Stomach (tissue), 9 donors: ENCODE data around the gene KBTBD12. TPM values are rescaled to one million over a fixed set of nuclear protein-coding genes. Genes with fewer than 3 reads are reported as not detected.
A peak's percentile ranks its signal among the peaks of the same experiment; 100 is the strongest.
"Not testable (repeated sequence)": the region's sequence is repeated elsewhere in the genome, so short reads cannot be mapped to it uniquely, and the experiment has no call there.

Experiments used
- DNase-seq, 2 donors: peaks; one replicate each; pipeline versions ENCODE4 v3.0.0 to v3.0.0-alpha.2; 2013 to 2019
- H3K27ac ChIP-seq, 5 donors: fragments of 200-600 bp in 4 of 5; sonication (generic) in 4 of 5; one replicate each; pipeline ENCODE4 v1.5.1; 2013 to 2019; ENCODE audit warnings: mild to moderate bottlenecking in 1 of 5, moderate library complexity in 1 of 5
- H3K27me3 ChIP-seq, 3 donors: fragments of 200-600 bp; sonication (generic); one replicate each; pipeline ENCODE4 v1.5.1; 2017 to 2019; ENCODE audit warnings: mixed run types in 1 of 3
- H3K36me3 ChIP-seq, 4 donors: fragments of 200-600 bp; sonication (generic); 1 replicate in 3 of 4; 2 replicates in 1 of 4; pipeline ENCODE4 v1.5.1; 2016 to 2019
- H3K4me1 ChIP-seq, 4 donors: fragments of 200-600 bp; sonication (generic); one replicate each; pipeline ENCODE4 v1.5.1; 2016 to 2019
- H3K4me3 ChIP-seq, 4 donors: fragments of 200-600 bp; sonication (generic) in 3 of 4; one replicate each; pipeline ENCODE4 v1.5.1; 2016 to 2019; ENCODE audit warnings: mild to moderate bottlenecking in 1 of 4
- H3K9me3 ChIP-seq, 4 donors: fragments of 200-600 bp; sonication (generic); one replicate each; pipeline ENCODE4 v1.5.1; 2016 to 2019
- EP300 ChIP-seq: sonication (generic); formaldehyde crosslinking; IDR thresholded peaks from one replicate; pipeline ENCODE4 v1.6.1; 2017; ENCODE audit warnings: antibody characterized with exemption
- POLR2A ChIP-seq, 4 donors: fragments of 450-650 bp; IDR thresholded peaks; one replicate each; pipeline ENCODE4 v1.6.1; 2016; ENCODE audit warnings: antibody characterized with exemption in 4 of 4, control low read depth in 2 of 4, mild to moderate bottlenecking in 1 of 4, moderate library complexity in 1 of 4
- POLR2AphosphoS5 ChIP-seq, 3 donors: sonication (generic); formaldehyde crosslinking; IDR thresholded peaks; one replicate each; pipeline ENCODE4 v1.6.1; 2016; ENCODE audit warnings: antibody characterized with exemption in 3 of 3
- WGBS, 5 donors: extraction: QIAGEN DNeasy Blood & Tissue Kit in 3 of 5; methylation state at CpG; one replicate each; pipeline versions ENCODE4 v1.1.5 to v1.1.7; 2013 to 2018; 5-methylcytosine and 5-hydroxymethylcytosine counted together
- intact Hi-C: fragments of 100-400 bp; cut with DNase I; formaldehyde crosslinking; loops from one replicate; pipeline ENCODE4 v1.15.1; 2023; ENCODE audit warnings: low total_unique reads
- polyA plus RNA-seq, 3 donors: library from polyadenylated mRNA; stranded (reverse); fragments of 200-250 nt; gene quantifications; one replicate each; pipeline ENCODE4 v1.2.3, GENCODE V29; 2013
- total RNA-seq, 5 donors: library from RNA; depleted of rRNA; stranded (reverse); fragments of >200 nt; gene quantifications; one replicate each; pipeline versions ENCODE4 v1.1.0 to v1.2.3, GENCODE V29; 2014 to 2016
- TF ChIP-seq, protein P1 (sequence below), 7 experiments: fragments of 450-650 bp in 4 of 7; fragments of 200-600 bp in 3 of 7; sonication (generic) in 3 of 7; IDR thresholded peaks; one replicate each; pipeline ENCODE4 v1.5.1; 2016 to 2019; ENCODE audit warnings: antibody characterized with exemption in 7 of 7, control low read depth in 2 of 7, mild to moderate bottlenecking in 1 of 7
- donor health status: healthy with polysubstance abuse.
- donor health status: Bipolar disorder and iron deficiency.
- donor health status: healthy.

Gene KBTBD12
- total and polyA plus RNA-seq, 8 donors, result 0.46 to 10.3 (median 1.6) TPM

DNA sequence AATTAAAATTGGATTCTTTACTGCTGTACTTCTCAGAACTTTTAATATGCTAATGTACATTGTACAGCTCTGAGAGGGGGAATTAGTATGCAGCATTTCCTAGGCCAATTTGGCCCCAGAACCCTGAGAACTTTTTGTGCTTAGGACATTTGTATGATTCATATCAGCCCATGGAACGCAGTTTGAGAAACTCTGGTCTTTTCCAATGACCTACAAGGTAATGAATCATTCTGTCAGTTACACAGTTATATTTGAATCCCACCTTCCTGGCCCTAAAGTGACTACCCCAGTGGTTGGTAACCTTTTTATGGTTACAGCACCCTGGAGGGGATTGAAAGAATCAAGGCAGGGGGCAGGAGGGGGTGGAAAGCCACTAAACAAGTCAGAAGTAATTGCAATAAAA, 25.6 kb upstream of the KBTBD12 start:
- 37 to 81% (median 67%) methylated on average over 1 of the region's 1 CpG for WGBS, 5 donors
- Histone ChIP-seq H3K4me3 (no peak overlapping the region), H3K27ac (peak overlapping the region in 2 of 5 donors; percentile 30 to 49), H3K9me3 (peaks cover 4 to 21% (median 14%) of the 10 kb centered on the region in 4 donors), H3K36me3 (no peaks in the 10 kb centered on the region), H3K27me3 (peaks cover 0 to 6% (median 0%) of the 10 kb centered on the region in 3 donors), H3K4me1 (peaks cover 0 to 6% (median 0%) of the 10 kb centered on the region in 4 donors)
- no peak for DNase-seq
- intact Hi-C loops, result no loop called here
- no peak for TF ChIP-seq POLR2A (IDR thresholded peaks at IDR 0.05)
- peak in 1 of 3 donors; percentile 40 for TF ChIP-seq POLR2AphosphoS5 (IDR thresholded peaks at IDR 0.05)

DNA sequence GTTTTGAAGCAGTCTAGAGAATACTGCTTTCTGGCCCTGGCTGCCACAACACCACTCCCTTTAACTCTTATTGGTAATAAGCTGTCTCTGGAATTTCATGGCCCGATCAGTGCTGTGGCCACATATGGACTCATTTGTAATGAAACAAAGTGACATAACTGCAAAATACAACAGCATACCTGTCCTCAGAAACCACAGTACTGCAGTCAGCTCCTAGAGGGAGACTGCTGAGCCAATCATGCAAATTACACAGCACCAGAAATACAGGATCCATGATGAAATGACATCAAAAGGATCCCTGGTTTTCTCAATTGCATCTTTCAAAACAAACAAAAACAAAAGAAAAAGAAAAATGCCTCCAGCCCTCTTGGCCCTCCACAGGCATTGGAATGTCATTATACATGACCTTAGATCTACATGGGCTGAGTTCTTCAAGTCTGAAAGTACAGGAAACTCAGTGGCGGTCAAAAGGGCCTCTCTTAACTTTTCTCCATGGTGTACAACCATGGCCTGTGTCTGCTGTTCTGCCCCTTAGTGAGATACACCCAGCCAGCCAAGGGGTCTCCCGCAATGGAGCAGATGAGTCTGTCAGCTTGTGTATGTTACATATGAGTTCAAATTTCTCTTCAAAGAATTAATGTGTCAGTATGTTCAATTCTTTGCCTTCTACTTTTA, 24.9 kb upstream of the KBTBD12 start:
- intact Hi-C loops, result no loop called here
- Histone ChIP-seq H3K9me3 (peaks cover 4 to 21% (median 14%) of the 10 kb centered on the region in 4 donors), H3K27me3 (peaks cover 0 to 6% (median 0%) of the 10 kb centered on the region in 3 donors), H3K4me1 (peaks cover 0 to 6% (median 0%) of the 10 kb centered on the region in 4 donors), H3K36me3 (no peaks in the 10 kb centered on the region), H3K4me3 (no peak overlapping the region), H3K27ac (peak overlapping the region in 2 of 5 donors; percentile 16 to 49)
- no peak for TF ChIP-seq POLR2A (IDR thresholded peaks at IDR 0.05)
- no peak for TF ChIP-seq POLR2AphosphoS5 (IDR thresholded peaks at IDR 0.05)
- TF ChIP-seq, protein P1, sequence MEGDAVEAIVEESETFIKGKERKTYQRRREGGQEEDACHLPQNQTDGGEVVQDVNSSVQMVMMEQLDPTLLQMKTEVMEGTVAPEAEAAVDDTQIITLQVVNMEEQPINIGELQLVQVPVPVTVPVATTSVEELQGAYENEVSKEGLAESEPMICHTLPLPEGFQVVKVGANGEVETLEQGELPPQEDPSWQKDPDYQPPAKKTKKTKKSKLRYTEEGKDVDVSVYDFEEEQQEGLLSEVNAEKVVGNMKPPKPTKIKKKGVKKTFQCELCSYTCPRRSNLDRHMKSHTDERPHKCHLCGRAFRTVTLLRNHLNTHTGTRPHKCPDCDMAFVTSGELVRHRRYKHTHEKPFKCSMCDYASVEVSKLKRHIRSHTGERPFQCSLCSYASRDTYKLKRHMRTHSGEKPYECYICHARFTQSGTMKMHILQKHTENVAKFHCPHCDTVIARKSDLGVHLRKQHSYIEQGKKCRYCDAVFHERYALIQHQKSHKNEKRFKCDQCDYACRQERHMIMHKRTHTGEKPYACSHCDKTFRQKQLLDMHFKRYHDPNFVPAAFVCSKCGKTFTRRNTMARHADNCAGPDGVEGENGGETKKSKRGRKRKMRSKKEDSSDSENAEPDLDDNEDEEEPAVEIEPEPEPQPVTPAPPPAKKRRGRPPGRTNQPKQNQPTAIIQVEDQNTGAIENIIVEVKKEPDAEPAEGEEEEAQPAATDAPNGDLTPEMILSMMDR (IDR thresholded peaks at IDR 0.05), result no peak
- TF ChIP-seq EP300, result no peak
- 85 to 95% (median 89%) methylated on average over 3 of the region's 3 CpGs for WGBS, 5 donors
- no peak for DNase-seq

DNA sequence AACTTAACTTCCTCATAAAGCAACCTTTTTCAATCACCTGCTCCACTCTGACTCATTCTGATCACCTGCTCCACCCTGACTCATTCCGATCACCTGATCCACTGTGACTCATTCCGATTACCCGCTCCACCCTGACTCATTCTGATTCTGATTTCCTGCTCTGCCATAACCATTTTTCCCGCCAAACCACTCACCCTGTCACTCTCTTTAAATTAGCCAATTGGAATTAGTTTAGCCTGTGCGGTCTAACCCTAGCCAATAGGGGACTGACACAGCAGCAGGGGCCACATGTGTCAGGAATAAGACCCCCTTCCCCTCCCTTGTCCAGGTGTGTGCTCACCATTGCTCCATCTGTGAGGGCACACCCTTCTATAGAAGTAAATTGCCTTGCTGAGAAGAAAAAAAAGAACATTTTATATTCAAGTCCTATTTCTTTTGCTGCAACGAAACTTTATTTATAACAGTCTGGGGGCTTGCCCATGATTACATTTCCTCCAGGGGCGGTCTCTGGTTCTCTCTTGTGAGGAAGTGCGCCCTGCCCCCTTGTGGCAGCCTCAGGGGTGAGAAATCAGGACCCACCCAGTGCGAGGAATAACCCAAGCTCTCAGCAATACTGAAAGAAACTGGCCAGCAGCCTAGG, 24.3 kb upstream of the KBTBD12 start:
- H3K4me1 ChIP-seq, intact Hi-C loops, H3K4me3 ChIP-seq, DNase-seq, H3K36me3 ChIP-seq, H3K27me3 ChIP-seq, H3K27ac ChIP-seq: not testable (repeated sequence)
- peaks cover 4 to 21% (median 14%) of the 10 kb centered on the region in 4 donors for H3K9me3 ChIP-seq
- peak in 1 of 3 donors; percentile 25 for TF ChIP-seq POLR2AphosphoS5 (IDR thresholded peaks at IDR 0.05)
- 80 to 88% (median 86%) methylated on average over 9 of the region's 9 CpGs for WGBS, 5 donors

DNA sequence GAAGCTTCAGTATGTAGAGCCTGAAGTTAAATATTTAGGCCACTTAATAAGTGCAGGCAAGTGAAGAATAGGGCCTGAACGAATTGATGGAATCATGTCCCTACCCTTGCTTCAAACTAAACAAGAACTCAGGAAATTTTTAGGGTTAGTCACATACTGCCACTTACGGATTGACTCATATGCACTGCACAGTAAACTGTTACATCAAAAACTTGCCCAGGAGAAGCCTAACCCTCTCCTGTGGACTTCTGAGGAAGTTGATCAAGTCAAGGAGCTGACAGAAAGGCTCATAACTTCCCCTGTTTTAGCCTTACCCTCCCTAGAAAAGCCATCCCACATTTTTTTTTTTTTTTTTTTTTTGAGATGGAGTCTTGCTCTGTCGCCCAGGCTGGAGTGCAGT, 20.6 kb upstream of the KBTBD12 start:
- H3K27me3 ChIP-seq, result no peaks in the 10 kb centered on the region
- WGBS, 5 donors, result 79 to 88% (median 87%) methylated on average over 2 to 3 of the region's 3 CpGs
- no peak overlapping the region for H3K27ac ChIP-seq
- no peaks in the 10 kb centered on the region for H3K36me3 ChIP-seq
- no peak overlapping the region for H3K4me3 ChIP-seq
- DNase-seq, result no peak
- peaks cover 0 to 6% (median 0%) of the 10 kb centered on the region in 4 donors for H3K4me1 ChIP-seq
- H3K9me3 ChIP-seq, result peaks cover 4 to 21% (median 14%) of the 10 kb centered on the region in 4 donors
- intact Hi-C loops, result no loop called here
- TF ChIP-seq, protein P1 (IDR thresholded peaks at IDR 0.05), result no peak
- TF ChIP-seq EP300 (no peak), POLR2A (IDR thresholded peaks at IDR 0.05) (no peak), POLR2AphosphoS5 (IDR thresholded peaks at IDR 0.05) (no peak)

DNA sequence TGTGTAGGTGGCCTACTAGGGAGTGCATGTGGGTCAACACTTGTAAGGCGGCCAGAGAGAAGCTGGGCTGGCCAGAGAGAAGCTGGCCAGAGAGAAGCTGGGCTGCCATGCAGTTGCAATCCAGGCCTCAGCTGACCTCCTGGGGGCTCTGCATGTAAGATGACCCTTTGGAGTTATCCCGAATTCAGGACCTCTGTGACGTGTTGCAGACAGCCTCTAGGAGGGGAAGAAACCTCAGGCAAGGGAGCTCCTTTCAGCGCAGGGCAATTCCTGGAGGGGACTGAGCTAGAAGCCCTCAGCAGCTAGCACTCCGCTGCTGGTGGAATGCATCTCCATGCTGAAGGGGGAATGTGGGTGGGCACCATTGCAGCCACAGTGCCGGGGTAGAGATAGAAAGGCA, 15.8 kb upstream of the KBTBD12 start:
- no peak overlapping the region for H3K27ac ChIP-seq
- no peaks in the 10 kb centered on the region for H3K4me1 ChIP-seq
- TF ChIP-seq, protein P1 (IDR thresholded peaks at IDR 0.05), result no peak
- TF ChIP-seq POLR2AphosphoS5 (IDR thresholded peaks at IDR 0.05) (no peak), EP300 (no peak), POLR2A (IDR thresholded peaks at IDR 0.05) (no peak)
- 84 to 97% (median 91%) methylated on average over 5 to 6 of the region's 6 CpGs for WGBS, 5 donors
- H3K36me3 ChIP-seq, result no peaks in the 10 kb centered on the region
- H3K27me3 ChIP-seq, result no peaks in the 10 kb centered on the region
- H3K4me3 ChIP-seq, result no peak overlapping the region
- no peaks in the 10 kb centered on the region for H3K9me3 ChIP-seq
- no peak for DNase-seq
- intact Hi-C loops, result no loop called here
